AG08395 (cell line): ENCODE measurements around the gene STAM.

ENCODE experiments used
- DNase-seq: peaks from one replicate; pipeline ENCODE4 v3.0.0; 2012; ENCODE audit warnings: mixed read lengths, low spot score

Gene STAM

GRCh38 chr10:17730667-17731066 lies 86.7 kb downstream of the STAM start:
- DNase-seq = no peak

DNA sequence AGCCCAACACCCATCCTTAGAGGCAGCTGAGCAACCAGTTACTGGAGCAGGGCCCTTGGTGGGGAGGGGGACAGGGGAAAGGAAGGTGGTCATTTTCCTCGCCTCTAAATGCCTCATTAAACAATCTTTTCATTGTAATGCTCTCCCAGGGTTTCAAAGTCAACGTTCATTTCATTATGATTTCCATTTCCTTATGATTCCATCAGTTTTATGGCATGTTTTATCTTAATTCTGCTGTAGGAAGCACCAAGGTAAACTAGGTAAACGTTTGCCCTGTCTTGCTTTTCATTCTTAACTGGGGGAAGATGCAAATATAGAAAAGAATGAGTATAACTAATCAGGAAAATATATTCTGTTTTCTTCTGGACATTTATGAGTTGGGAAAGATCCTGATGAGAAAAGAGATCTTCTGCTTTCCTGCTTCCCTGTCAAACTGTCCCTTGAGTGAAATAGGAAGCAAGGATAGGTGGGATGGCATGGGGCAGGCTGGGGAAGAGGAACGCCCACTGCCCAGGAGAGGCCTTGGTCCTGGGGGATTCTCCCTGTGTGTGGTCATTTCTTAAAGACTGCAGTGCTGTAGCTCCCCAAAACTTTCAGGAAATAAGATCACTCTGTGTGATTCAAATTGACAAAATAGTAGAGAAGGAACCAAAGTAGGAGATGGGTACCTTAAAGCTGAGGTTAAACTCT lies 87.5 kb downstream of the STAM start:
- no peak for DNase-seq

- no peak for DNase-seq
These were observed 89.7 kb downstream of the STAM start for GRCh38 chr10:17733620-17734019.

GRCh38 chr10:17734432-17735080 lies 90.6 kb downstream of the STAM start:
- no peak for DNase-seq

- DNase-seq = no peak
These were observed 91.4 kb downstream of the STAM start for GRCh38 chr10:17735166-17735941.

- DNase-seq = no peak
These were observed 92.3 kb downstream of the STAM start for GRCh38 chr10:17736223-17736622.

DNA sequence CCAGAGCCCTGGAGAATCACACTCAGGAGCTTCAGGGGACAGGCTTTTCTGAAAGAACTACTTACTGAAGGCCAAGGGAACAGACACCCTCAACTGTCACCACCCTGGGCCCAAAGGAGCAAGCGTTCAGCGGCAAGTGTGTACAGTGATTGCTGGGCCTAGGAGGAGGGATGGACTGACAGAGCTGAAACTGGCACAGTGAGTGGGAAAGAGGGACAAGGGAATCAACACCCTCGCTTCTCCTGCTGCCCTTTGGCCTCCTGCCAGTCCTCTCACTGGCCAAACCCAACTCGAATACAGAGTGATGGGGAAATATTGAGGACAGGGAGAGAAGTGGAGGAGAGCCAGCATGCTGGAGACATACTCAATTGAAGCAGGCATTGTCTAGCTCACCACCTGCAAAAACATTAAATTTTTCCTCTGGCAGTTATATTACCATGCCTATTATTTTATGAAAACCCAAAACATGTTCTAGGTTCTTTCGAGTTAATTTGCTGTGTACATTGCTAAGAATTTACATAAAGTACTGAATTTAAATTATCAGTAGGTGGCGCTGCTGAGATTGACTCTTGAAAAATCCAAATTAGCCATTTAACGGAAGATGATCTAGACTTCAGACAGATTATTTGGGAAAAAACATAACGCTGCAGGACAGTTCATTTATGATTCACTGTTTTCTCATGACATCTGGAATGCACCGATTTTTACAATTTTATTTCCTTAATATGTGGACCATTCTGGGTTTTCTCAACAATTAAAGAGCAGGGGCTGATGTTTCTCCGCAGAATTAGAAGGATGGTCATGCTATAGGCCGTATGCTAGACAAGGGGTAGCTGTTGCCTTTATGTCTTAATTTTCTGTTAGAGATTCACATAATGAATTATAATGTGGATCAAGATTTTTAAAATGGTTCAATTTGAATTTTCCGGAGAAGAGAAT lies 93.3 kb downstream of the STAM start:
- peak; percentile 60 for DNase-seq

DNA sequence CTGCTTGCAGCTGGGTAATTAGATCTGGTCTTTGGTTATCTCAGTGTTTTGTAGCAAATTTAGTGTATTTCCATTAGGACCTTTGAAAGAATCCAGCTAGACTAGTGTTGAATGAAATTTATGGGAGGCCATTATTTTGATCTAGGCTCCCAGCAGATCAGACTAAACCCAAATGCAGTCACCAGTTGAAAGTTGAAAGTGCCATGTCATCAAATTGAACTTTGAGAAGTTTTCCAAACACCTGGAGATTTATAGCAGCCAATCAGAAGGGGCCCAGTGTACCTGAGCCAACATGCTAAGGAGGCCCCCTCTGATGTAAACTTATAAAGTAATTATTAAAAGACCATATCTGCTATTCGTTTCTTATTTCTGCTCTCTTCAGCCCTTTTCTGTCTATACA lies 96.7 kb downstream of the STAM start:
- DNase-seq = no peak

DNA sequence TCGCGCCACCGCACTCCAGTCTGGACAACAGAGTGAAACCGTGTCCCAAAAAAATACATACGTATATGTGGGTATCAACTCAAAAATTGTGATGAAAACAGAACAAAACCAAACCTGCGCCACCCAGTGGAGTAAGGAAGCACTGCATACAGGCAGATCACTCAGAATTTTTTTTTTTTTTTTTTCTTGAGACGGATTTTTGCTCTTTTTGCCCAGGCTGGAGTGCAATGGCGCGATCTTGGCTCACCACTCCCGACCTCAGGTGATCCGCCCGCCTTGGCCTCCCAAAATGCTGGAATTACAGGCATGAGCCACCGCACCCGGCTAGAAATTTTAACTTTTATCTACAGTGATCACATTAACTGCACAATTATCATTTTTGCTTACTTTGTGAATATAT lies 99.0 kb downstream of the STAM start:
- peak; percentile 57 for DNase-seq

DNA sequence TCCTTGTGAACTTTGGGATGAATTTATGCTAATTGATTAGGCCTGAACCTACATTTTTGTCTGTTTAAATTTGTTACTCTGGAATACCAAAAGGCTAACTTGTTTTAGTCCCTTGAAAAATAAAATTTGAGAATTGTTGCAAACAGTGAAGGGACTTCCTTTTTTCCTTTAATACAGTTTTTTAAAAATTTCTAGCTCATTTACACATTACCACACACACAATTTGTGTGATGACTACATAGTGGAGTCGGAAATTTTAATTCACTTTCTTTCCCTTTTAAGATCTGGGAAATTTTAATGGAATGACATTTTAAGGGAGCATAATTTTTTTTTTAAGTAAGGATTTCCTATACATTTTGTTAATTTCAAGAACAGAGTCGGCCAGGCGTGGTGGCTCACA lies 99.5 kb downstream of the STAM start:
- DNase-seq = no peak

- DNase-seq = no peak
These were observed 100.5 kb downstream of the STAM start for GRCh38 chr10:17744341-17744861.

DNA sequence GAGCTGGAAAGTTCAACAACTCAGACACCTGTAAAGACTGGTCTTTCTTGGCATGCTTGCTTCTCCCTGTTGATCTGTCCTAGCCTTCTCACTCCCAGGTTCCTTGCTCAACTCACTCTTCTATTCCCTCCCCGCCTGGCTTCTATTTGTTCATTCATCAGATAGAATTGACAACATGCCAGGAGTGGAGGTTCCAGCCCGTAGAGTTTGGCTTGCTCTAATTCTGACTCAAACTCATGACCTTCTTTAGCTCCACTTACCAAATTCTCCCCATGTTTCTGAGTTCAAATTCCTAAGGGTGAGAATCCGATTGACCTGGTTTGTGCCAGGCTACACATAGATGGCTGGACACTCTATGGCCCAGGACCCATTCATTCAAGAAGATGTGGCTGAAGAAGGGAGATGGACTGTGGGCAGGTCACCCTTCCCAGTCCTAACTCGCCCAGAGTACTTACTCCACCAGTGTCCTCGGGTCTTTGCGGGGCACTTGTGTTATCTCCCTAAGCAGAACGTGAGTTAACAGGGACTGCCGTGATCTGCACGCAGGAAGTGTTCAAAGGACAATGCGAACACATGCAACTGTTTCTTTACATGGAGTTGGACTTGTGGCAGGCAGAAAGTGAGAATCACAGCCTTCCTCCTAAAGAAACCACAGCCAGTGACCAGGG lies 104.1 kb downstream of the STAM start:
- peak; percentile 20 for DNase-seq

- no peak for DNase-seq
These were observed 105.9 kb downstream of the STAM start for GRCh38 chr10:17749890-17750289.

DNA sequence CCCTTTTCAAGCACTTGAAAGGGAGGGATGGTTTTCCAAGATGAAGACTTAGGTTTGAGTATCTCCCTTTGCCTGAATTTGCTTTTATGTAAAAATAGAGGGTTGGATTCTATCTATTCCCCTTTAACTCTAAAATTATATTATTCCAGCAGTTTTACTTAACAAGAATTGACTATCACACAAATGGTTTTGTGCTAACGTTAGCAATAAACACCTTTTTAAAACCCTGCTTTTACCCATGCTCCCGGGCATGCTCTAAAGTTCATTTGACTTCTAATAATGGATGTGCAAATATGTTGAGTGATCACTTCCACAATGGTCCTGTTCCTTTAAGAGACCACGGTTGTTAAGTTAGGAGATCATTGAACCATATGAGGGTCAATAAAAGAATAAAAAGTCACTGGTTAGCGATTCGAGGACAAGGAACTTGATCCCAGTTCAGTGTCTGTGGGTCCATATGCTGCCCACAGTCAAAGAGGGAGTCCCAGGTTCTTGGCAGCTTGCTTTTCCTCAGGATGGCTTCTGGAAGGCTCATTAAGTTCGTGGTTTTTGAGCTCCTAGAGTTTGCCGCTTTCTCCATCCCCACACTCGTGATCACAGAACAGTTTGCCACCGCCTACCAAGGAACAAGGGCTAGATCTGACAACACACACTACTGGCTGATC lies 108.0 kb downstream of the STAM start, which contains the start of gene TMEM236:
Gene TMEM236, plus strand, starts transcription at position 421 of the 665 bp plus-strand sequence. Its CDS starts 95 bp downstream, at position 516.
- no peak for DNase-seq

GRCh38 chr10:17756557-17757217 lies 112.7 kb downstream of the STAM start:
- peak; percentile 23 for DNase-seq

DNA sequence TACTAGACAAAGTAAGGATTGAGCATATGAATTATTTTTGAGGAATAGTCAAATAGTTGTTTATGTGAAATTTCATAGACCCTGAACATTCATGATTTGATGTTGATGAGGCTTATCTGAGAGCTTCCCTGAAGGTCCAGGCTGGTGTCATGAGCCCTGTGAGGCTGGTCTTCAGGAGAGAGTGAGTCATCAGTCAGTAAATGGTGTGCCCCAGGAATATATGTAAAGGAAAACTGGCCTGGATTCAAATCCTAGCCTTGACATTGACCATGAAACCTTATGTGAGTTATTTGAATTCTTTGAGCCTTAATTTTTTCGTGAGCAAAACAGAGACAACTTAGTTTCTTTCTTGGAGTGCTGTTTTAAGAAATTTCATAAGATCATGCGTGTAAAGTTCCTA lies 114.2 kb downstream of the STAM start:
- no peak for DNase-seq

DNA sequence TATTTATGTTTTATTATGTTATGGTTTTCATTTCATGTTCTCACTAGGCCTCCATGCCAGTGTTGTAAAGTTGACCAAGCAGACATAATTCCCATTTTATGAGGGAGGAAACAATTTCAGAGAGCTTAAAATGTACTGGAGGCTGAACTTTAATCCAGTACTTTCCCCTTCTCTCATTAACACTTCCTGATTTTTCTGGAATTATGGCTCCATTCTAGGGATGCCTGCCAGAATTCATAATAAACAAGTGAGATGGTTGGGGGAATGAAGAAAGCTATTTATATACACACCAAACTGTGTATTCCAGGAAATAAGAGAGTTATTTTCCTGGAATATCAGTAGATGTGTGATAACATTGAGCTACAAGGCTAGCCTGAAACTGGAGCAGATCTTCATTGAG lies 114.9 kb downstream of the STAM start:
- no peak for DNase-seq

- no peak for DNase-seq
These were observed 120.2 kb downstream of the STAM start for GRCh38 chr10:17764142-17764541.

DNA sequence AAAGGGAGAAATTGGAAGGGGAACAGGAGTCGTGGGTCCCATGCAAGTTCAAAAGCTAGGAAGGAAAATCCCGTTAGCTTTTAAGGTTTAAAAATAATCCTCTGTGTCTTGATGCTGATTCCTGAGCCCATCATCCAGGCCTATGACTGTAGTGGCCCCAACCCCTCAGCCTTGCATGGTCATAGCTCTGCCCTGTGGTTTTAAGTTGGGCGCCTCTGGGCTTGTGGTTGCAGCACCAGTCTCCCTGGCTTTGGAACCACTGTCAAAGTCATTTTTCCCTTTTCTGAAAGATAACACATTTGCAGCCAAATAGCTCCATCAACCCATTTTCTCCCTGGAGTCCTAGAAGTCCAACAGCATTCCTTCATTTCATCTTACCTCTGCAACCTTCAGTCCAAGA lies 121.7 kb downstream of the STAM start:
- no peak for DNase-seq
